OCI-LY3 (cell line): ENCODE results near the gene SEC62.

Source experiments
- H2AFZ ChIP-seq: fragments of 200-600, 300-600 bp; shearing (Covaris generic); 2 replicates; pipeline ENCODE4 v1.6.0; 2014; ENCODE audit warnings: antibody characterized with exemption, low read depth, low read length
- H3K27ac ChIP-seq: fragments of 200-600, 300-600 bp; sonication (generic); 2 replicates; pipeline ENCODE4 v1.5.1; 2014; ENCODE audit warnings: mild to moderate bottlenecking, low read length, moderate library complexity, mixed read lengths
- H3K27me3 ChIP-seq: fragments of 200-600, 300-600 bp; sonication (generic); 2 replicates; pipeline ENCODE4 v1.6.1; 2014; ENCODE audit warnings: low read depth, low read length, mixed read lengths
- H3K36me3 ChIP-seq: fragments of 200-600, 300-600 bp; sonication (generic); replicated peaks from 2 replicates; pipeline ENCODE3; 2014; ENCODE audit warnings: low read depth, low read length, mixed read lengths
- H3K4me1 ChIP-seq: fragments of 300-600, 200-600 bp; sonication (generic); 2 replicates; pipeline ENCODE4 v1.6.1; 2014; ENCODE audit warnings: low read length, mixed read lengths
- H3K4me2 ChIP-seq: fragments of 200-600, 300-600 bp; sonication (generic); 2 replicates; pipeline ENCODE4 v1.6.1; 2014; ENCODE audit warnings: low read length, mixed read lengths
- H3K4me3 ChIP-seq: fragments of 300-600, 200-600 bp; sonication (generic); 2 replicates; pipeline ENCODE4 v1.5.1; 2014; ENCODE audit warnings: antibody characterized with exemption, mild to moderate bottlenecking, low read length, moderate library complexity
- H3K79me2 ChIP-seq: fragments of 300-600, 200-600 bp; shearing (Covaris generic); 2 replicates; pipeline ENCODE4 v1.6.1; 2014; ENCODE audit warnings: mild to moderate bottlenecking, low read length, mixed read lengths
- H3K9ac ChIP-seq: fragments of 300-600, 200-600 bp; shearing (Covaris generic); 2 replicates; pipeline ENCODE4 v1.6.0; 2014; ENCODE audit warnings: mild to moderate bottlenecking, low read length, moderate library complexity
- H3K9me3 ChIP-seq: fragments of 200-600, 300-600 bp; shearing (Covaris generic); 2 replicates; pipeline ENCODE4 v1.6.1; 2014; ENCODE audit warnings: low read length, mixed read lengths; ENCODE audit not compliant: insufficient read depth
- H4K20me1 ChIP-seq: fragments of 200-600, 300-600 bp; sonication (generic); 2 replicates; pipeline ENCODE4 v1.6.1; 2016; ENCODE audit warnings: low read length, mixed read lengths; ENCODE audit not compliant: insufficient read depth
- EZH2phosphoT487 ChIP-seq: fragments of 200-600 bp; shearing (Covaris generic); IDR thresholded peaks from 2 replicates; pipeline ENCODE4 v1.6.1; 2018; ENCODE audit warnings: antibody characterized with exemption, mixed run types, low read depth
- TF ChIP-seq, protein P1 (sequence below): fragments of 200-600, 300-600 bp; sonication (generic); IDR thresholded peaks from 2 replicates; pipeline ENCODE4 v1.5.1; 2014; ENCODE audit warnings: antibody characterized with exemption, low read length, low read depth

The SEC62 gene

DNA sequence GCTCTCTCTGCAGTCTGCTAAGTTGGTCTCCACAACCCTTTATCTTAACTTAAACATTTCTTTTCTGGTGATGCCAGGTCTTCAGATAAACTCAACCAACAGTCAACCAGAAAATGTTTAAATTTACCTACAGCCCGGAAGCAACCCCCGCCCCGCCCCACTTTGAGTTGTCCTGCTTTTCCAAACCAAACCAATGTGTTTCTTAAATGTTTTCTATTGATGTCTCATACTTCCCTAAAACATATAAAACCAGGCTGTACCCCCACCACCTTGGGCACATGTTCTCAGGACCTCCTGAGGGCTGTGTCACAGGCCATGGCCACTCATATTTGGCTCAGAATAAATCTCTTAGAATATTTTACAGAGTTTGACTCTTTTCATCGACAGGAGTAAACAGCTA lies 58.0 kb downstream of the SEC62 start:
- Histone ChIP-seq H3K4me2 (no peak overlapping the region), H3K9ac (no peak overlapping the region), H3K9me3 (no peaks in the 10 kb centered on the region), H3K4me1 (no peaks in the 10 kb centered on the region), H3K79me2 (no peaks in the 10 kb centered on the region), H3K4me3 (no peak overlapping the region), H4K20me1 (no peaks in the 10 kb centered on the region), H3K27ac (no peak overlapping the region), H3K36me3 (no peaks in the 10 kb centered on the region), H2AFZ (no peak overlapping the region), H3K27me3 (peaks cover 42% of the 10 kb centered on the region)
- no peak for TF ChIP-seq EZH2phosphoT487
- TF ChIP-seq, protein P1, sequence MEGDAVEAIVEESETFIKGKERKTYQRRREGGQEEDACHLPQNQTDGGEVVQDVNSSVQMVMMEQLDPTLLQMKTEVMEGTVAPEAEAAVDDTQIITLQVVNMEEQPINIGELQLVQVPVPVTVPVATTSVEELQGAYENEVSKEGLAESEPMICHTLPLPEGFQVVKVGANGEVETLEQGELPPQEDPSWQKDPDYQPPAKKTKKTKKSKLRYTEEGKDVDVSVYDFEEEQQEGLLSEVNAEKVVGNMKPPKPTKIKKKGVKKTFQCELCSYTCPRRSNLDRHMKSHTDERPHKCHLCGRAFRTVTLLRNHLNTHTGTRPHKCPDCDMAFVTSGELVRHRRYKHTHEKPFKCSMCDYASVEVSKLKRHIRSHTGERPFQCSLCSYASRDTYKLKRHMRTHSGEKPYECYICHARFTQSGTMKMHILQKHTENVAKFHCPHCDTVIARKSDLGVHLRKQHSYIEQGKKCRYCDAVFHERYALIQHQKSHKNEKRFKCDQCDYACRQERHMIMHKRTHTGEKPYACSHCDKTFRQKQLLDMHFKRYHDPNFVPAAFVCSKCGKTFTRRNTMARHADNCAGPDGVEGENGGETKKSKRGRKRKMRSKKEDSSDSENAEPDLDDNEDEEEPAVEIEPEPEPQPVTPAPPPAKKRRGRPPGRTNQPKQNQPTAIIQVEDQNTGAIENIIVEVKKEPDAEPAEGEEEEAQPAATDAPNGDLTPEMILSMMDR: no peak

DNA sequence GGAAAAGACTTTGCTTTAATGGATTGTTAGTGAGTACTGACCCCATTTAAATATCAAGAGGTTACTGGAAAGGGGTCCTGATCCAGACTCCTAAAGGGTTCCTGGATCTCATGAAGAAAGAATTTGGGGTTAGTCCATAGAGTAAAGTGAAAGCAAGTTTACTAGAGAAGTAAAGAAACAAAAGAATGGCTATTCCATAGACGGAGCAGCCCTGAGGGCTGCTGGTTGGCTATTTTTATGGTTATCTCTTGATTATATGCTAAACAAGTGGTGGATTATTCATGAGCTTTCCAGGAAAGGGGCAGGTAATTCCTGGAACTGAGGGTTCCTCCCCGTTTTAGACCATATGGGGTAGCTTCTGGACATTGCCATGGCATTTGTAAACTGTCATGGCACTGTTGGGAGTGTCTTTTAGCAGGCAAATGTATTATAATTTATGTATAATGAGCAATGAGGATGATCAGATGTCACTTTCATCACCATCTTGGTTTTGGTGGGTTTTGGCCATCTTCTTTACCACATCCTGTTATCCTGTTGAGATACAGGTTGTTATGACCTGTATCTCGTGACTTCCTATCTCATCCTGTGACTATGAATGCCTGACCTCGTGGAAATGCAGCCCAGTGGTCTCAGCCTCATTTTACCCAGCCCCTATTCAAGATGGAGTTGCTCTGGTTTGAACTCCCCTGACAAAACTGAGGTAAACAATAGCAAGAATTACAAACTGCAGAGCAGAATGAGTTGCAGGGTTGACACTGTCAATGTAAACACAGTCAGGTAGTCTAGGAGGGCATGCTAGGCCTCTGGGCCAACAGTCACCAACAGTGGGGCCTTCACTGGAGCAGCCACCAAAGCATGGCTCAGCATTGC lies 60.9 kb downstream of the SEC62 start:
- no peaks in the 10 kb centered on the region for H4K20me1 ChIP-seq
- no peak overlapping the region for H3K4me2 ChIP-seq
- peaks cover 44% of the 10 kb centered on the region for H3K27me3 ChIP-seq
- H2AFZ ChIP-seq: no peak overlapping the region
- TF ChIP-seq, protein P1: no peak
- no peaks in the 10 kb centered on the region for H3K36me3 ChIP-seq
- no peaks in the 10 kb centered on the region for H3K79me2 ChIP-seq
- no peak overlapping the region for H3K27ac ChIP-seq
- no peaks in the 10 kb centered on the region for H3K9me3 ChIP-seq
- H3K4me1 ChIP-seq: no peaks in the 10 kb centered on the region
- H3K4me3 ChIP-seq: no peak overlapping the region
- no peak overlapping the region for H3K9ac ChIP-seq

DNA sequence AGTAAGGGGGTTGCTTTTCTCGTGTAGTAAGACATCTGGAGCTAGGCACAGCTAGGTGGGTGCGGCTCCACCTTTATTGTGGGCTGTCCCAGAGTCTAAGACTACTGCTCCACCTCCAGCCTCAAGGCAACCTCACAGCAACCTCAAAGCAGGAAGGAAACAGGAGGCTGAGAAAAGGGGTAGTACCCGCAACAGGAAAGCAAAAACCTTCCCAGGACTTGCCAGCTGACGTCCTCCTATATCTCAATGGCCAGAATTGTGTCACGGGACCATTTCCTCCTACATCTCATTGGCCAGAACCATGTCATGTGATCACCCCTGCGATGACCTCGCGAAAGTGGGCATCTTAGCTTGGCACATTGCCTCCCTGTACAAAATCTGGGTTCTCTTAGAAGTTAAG lies 66.9 kb downstream of the SEC62 start:
- H3K4me3 ChIP-seq: no peak overlapping the region
- H3K4me2 ChIP-seq: no peak overlapping the region
- no peaks in the 10 kb centered on the region for H3K36me3 ChIP-seq
- no peak overlapping the region for H3K9ac ChIP-seq
- TF ChIP-seq, protein P1: no peak
- no peak for TF ChIP-seq EZH2phosphoT487
- peaks cover 55% of the 10 kb centered on the region for H3K27me3 ChIP-seq
- no peak overlapping the region for H2AFZ ChIP-seq
- no peaks in the 10 kb centered on the region for H4K20me1 ChIP-seq
- peaks cover 4% of the 10 kb centered on the region for H3K4me1 ChIP-seq
- H3K79me2 ChIP-seq: no peaks in the 10 kb centered on the region
- H3K9me3 ChIP-seq: no peaks in the 10 kb centered on the region
- H3K27ac ChIP-seq: no peak overlapping the region

DNA sequence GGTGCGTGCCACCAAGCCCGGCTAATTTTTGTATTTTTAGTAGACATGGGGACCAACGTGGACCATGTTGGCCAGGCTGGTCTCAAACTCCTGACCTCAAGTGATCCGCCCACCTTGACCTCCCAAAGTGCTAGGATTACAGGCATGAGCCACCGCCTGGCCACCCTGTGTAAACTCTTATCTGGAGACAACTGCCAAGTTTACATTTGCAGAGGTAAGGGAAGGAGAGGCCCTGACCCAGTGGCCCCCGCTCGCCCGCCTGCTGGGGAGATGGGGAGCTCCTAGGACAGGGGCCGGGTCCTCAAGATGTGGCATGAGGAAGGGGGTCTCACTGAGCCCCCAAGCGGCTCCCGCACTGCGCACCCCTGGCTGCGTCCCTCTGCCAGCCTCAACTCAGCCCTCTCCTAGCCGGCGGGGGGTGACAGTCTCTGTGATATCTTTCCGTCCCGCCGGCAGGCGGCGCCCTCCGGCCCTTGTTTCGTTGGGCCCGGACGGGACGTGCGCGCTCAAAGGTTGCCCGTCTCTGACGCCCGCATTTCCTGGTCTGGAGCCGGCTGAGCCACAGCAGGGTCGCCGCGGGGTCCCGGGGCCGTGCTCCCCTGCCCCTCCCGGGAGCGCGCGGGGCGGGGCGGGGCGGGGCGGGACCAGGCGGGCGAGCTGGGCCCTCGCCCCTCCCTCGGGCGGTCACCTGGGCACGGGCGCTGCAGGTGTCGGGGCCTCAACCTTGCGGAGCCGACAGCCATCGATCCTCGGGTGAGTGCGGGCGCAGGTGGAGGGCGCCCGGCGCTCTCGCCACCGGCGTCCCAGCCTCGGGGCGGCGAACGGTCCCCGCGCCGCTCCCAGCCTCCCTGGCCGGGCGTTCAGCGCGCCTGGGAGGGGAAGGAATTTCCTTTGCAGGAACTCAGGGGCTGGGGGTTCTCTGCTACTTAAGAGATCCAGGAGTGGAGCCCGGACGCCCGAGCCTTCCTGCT lies 71.1 kb downstream of the SEC62 start, which contains the start of gene GPR160:
GPR160 (plus strand) TSS at position 533 of the 971 bp plus-strand sequence. CDS start 45,978 bp downstream, outside the sequence.
- Histone ChIP-seq H3K4me2 (peak within 1 kb of the TSS; percentile 92), H3K27me3 (peaks cover 60% of the 10 kb centered on the region), H3K36me3 (no peaks in the 10 kb centered on the region), H3K27ac (no peak within 1 kb of the TSS), H2AFZ (peak within 1 kb of the TSS; percentile 37; the same call in 1 of the 2 replicates), H3K9ac (peak within 1 kb of the TSS; percentile 21; the same call in 1 of the 2 replicates), H3K9me3 (peaks cover 4% of the 10 kb centered on the region; the same call in 1 of the 2 replicates), H3K79me2 (no peaks in the 10 kb centered on the region), H3K4me3 (peak within 1 kb of the TSS; percentile 78), H3K4me1 (peaks cover 32% of the 10 kb centered on the region), H4K20me1 (no peaks in the 10 kb centered on the region)
- no peak for TF ChIP-seq EZH2phosphoT487
- TF ChIP-seq, protein P1: peak; percentile 74
